GM10248 (cell line): ENCODE data around the gene UBE3A.

ENCODE experiments used
- CTCF ChIA-PET: fragments of 300-600 bp; sonication (Branson Sonifier 250); formaldehyde crosslinking; extraction: SDS; loops from one replicate; lab custom pipeline; 2021; ENCODE audit warnings: antibody characterized with exemption; lab: Yijun Ruan, JAX
- POLR2A ChIA-PET: fragments of 350-650 bp; sonication (Branson Sonifier 250); formaldehyde crosslinking; extraction: SDS; loops from one replicate; lab custom pipeline; 2020; ENCODE audit warnings: antibody characterized with exemption; lab: Yijun Ruan, JAX
- DNase-seq: peaks from one replicate; pipeline ENCODE4 v3.0.0; 2012; ENCODE audit errors: extremely low spot score
- TF ChIP-seq, protein P1 (sequence below): IDR thresholded peaks from 2 replicates; pipeline ENCODE4 v1.5.1; 2012; ENCODE audit warnings: mild to moderate bottlenecking, low read depth; ENCODE audit errors: extremely low read depth, missing control alignments, control extremely low read depth

UBE3A gene

GRCh38 chr15:25385986-25386385 is 52.8 kb downstream of the UBE3A start:
- DNase-seq = no peak
- TF ChIP-seq, protein P1, sequence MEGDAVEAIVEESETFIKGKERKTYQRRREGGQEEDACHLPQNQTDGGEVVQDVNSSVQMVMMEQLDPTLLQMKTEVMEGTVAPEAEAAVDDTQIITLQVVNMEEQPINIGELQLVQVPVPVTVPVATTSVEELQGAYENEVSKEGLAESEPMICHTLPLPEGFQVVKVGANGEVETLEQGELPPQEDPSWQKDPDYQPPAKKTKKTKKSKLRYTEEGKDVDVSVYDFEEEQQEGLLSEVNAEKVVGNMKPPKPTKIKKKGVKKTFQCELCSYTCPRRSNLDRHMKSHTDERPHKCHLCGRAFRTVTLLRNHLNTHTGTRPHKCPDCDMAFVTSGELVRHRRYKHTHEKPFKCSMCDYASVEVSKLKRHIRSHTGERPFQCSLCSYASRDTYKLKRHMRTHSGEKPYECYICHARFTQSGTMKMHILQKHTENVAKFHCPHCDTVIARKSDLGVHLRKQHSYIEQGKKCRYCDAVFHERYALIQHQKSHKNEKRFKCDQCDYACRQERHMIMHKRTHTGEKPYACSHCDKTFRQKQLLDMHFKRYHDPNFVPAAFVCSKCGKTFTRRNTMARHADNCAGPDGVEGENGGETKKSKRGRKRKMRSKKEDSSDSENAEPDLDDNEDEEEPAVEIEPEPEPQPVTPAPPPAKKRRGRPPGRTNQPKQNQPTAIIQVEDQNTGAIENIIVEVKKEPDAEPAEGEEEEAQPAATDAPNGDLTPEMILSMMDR = no peak
- CTCF ChIA-PET = interaction anchor here (1.1 to 1.7 kb wide), 3 partner anchors 9 to 27 kb away, joined by 3 read pairs; no protein-coding TSS in a partner anchor
- POLR2A ChIA-PET = no interaction called here

DNA sequence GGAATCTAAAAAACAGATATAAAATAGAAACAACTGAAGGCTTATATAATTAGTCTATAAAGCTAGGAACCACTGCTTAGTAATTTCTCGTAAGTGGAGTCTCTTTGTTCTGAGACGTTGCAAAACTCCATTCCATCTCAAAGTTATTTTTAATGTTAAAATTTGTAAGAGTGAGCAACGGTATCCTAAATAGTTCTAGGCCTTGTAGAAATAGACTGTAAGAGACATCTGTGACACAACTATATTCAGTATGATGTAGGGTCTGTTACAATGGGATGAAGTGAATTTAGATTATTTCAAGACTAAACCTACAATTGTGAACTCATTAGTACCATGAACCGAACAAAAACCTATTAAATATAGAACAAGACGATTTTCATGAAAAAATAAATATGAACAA is 57.2 kb downstream of the UBE3A start:
- no peak for DNase-seq
- ChIA-PET POLR2A (no interaction called here), CTCF (no interaction called here)
- TF ChIP-seq, protein P1 = no peak

- TF ChIP-seq, protein P1 = no peak
- no peak for DNase-seq
- CTCF ChIA-PET = interaction anchor here (1.0 kb wide), 1 partner anchor 19 kb away, joined by 5 read pairs; no protein-coding TSS in a partner anchor
Measured at GRCh38 chr15:25378501-25378901, 60.3 kb downstream of the UBE3A start.

DNA sequence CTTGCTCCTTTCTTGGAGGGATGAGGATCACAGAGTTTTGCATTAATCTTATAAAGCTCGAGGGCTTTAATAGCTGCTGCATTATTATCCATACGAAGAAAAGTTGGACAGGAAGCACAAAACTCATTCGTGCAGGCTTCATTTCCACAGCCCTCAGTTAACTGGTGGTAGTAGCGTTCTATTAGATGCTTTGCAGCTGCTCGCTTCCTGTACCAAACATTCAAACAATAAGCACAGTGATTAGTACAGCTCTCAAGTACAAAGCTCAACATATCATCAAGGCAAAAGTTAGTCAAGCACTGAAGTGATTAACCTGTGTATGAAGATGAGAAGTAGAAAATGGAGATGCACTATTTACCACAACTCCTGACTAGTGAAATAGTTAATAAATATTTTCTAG is 63.3 kb downstream of the UBE3A start:
- no peak for DNase-seq
- CTCF ChIA-PET = interaction anchor here (1.2 kb wide), 1 partner anchor 46 kb away, joined by 3 read pairs; no protein-coding TSS in a partner anchor
- POLR2A ChIA-PET = no interaction called here
- TF ChIP-seq, protein P1 = no peak

More at GRCh38 chr15:25378501-25378901, 60.3 kb downstream of the UBE3A start:
- POLR2A ChIA-PET = no interaction called here

DNA sequence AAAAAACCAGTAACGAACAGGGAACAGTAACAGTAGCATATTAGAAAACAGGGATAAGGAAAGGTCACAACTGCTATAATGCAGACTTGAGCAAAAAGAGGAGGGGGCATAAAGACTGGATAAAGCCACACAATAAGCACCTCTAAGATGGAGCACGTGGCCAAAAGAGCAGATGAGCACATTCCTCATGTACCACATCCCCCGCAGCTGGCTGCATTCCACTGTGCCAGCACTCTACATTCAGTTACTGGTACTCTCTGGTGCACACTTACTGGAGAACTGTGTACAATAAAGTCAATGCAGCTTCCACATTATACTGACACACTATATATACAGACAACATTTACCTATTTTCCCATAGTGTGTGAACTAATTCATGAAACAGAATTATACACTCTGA is 64.7 kb downstream of the UBE3A start:
- no peak for DNase-seq
- TF ChIP-seq, protein P1 = no peak
- CTCF ChIA-PET = no interaction called here
- POLR2A ChIA-PET = no interaction called here

GRCh38 chr15:25372298-25372697 is 66.5 kb downstream of the UBE3A start:
- ChIA-PET POLR2A (no interaction called here), CTCF (interaction anchor here (1.5 kb wide), 1 partner anchor 14 kb away, joined by 3 read pairs; no protein-coding TSS in a partner anchor)
- TF ChIP-seq, protein P1 = no peak
- DNase-seq = no peak

DNA sequence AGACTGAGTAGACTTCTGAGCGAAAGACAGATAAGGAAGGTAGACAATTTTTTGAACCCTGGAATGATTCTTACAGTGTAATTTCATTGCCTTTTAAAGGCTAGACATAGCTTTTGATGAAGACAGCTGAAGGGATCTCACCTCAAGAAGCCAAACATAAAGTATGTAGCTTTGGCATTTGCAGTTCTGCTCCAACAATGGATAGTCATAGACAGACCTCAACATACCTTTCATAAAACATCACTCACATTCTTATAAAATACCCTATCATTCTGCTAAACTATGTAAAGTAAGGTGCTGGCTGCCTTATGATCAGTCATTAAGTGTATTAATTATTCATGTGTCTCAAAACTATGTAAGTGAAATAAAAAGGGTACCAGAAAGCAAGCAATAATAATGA is 70.0 kb downstream of the UBE3A start:
- DNase-seq = no peak
- ChIA-PET CTCF (interaction anchor here (1.7 kb wide), 1 partner anchor 10 kb away, joined by 4 read pairs; no protein-coding TSS in a partner anchor), POLR2A (no interaction called here)
- TF ChIP-seq, protein P1 = no peak
